ENCODE results near the gene LHFPL6.

DNA sequence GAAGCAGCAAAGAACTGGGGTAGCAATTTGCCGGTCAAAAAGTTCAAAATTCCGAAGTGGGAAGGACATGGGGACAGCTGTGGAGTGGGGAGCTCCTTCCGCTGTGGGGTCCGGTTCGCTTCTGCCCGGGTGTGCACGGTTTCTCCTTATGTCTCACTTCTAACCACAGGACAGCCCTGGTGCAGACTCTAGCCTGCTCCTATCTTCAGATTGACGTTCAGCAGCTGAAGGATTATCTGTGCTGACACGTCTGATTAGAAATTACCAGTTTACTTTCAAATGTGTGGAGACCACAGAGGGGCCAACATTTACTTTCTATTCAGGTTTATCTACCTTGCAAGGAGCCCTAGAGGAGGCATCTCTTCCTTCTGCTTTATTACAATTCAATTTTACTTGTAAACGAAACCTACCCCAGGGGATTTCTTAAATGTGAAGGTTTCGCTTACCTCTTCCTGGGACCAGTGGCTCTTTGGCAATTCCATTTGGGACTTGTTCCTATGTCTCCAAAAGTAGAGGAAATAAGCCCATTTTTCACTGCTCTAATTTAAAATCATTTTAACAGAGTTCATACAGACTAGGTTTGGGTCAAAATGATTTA lies 27.3 kb downstream of the LHFPL6 start:
- TF ChIP-seq, protein P1, sequence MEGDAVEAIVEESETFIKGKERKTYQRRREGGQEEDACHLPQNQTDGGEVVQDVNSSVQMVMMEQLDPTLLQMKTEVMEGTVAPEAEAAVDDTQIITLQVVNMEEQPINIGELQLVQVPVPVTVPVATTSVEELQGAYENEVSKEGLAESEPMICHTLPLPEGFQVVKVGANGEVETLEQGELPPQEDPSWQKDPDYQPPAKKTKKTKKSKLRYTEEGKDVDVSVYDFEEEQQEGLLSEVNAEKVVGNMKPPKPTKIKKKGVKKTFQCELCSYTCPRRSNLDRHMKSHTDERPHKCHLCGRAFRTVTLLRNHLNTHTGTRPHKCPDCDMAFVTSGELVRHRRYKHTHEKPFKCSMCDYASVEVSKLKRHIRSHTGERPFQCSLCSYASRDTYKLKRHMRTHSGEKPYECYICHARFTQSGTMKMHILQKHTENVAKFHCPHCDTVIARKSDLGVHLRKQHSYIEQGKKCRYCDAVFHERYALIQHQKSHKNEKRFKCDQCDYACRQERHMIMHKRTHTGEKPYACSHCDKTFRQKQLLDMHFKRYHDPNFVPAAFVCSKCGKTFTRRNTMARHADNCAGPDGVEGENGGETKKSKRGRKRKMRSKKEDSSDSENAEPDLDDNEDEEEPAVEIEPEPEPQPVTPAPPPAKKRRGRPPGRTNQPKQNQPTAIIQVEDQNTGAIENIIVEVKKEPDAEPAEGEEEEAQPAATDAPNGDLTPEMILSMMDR (IDR thresholded peaks at IDR 0.05): no peak
- no peak for TF ChIP-seq POLR2A (IDR thresholded peaks at IDR 0.05)

Data from Peyer's patch (tissue), 4 donors.